K562 (cell line): ENCODE measurements around the gene NPC1L1. TPM values are rescaled to one million over a fixed set of nuclear protein-coding genes. Genes with fewer than 3 reads are reported as not detected.
A peak's percentile ranks its signal among the peaks of the same experiment; 100 is the strongest.

Experiments
- AFF4 ChIP-seq: sonication (generic); formaldehyde crosslinking; IDR thresholded peaks from 2 replicates; pipeline ENCODE4 v1.8.0; 2023; ENCODE audit warnings: mild to moderate bottlenecking, missing genetic modification reagents
- DACH1 ChIP-seq: fragments of 450-650 bp; IDR thresholded peaks from 2 replicates; pipeline ENCODE4 v1.6.1; 2018; ENCODE audit not compliant: partially characterized antibody
- EP300 ChIP-seq: IDR thresholded peaks from 2 replicates; pipeline ENCODE4 v1.6.1; 2012; ENCODE audit warnings: low read length, improper control_type of control experiment
- KHSRP ChIP-seq: fragments of 450-650 bp; IDR thresholded peaks from 2 replicates; pipeline ENCODE4 v1.6.1; 2017
- REST ChIP-seq, 2 experiments: fragments of 450-650 bp; formaldehyde crosslinking in 1 of 2; IDR thresholded peaks; 2 replicates each; pipeline versions ENCODE4 v1.4.0 to v1.6.1; 2014 to 2020; ENCODE audit warnings: mild to moderate bottlenecking in 2 of 2, borderline replicate concordance in 1 of 2, low read depth in 1 of 2
- SIRT6 ChIP-seq: IDR thresholded peaks from one replicate; pipeline ENCODE4 v1.6.1; 2012; ENCODE audit warnings: low read depth, mild to moderate bottlenecking, control low read depth, inconsistent platforms, low read length, moderate library complexity
- SMARCB1 ChIP-seq: IDR thresholded peaks from 2 replicates; pipeline ENCODE4 v1.6.1; 2011; ENCODE audit warnings: improper control_type of control experiment, low read depth; ENCODE audit not compliant: insufficient read length
- USF1 ChIP-seq: sonication (generic); formaldehyde crosslinking; IDR thresholded peaks from 2 replicates; pipeline ENCODE4 v1.9.0; 2022; ENCODE audit warnings: mild to moderate bottlenecking, missing genetic modification reagents
- ZNF592 ChIP-seq: fragments of 450-650 bp; IDR thresholded peaks from 2 replicates; pipeline ENCODE4 v1.6.1; 2017; ENCODE audit warnings: antibody characterized with exemption, mild to moderate bottlenecking
- polyA plus RNA-seq, 8 experiments: library from polyadenylated mRNA; depleted of rRNA in 4 of 8; stranded (reverse) in 5 of 8; unstranded in 3 of 8; fragments of >200 nt; fragmentation: Nextera tagmentation in 2 of 8; fragmentation: Illumina TruSeq in 1 of 8; extraction: Ambion mirVana in 2 of 8; extraction: Trizol in 1 of 8; gene quantifications; 2 replicates each; pipeline versions ENCODE4 v1.2.1 to v1.2.3, GENCODE V29; 2011 to 2014; ENCODE audit warnings: inconsistent platforms in 1 of 8, missing spikeins in 1 of 8
- total RNA-seq, 7 experiments: library from RNA; depleted of rRNA in 6 of 7; stranded (reverse); fragments of >200 nt in 6 of 7; fragmentation: Illumina TruSeq in 2 of 7; extraction: Trizol in 2 of 7; gene quantifications; 2 replicates each; pipeline versions ENCODE4 v1.2.1 to v1.2.3, GENCODE V29; 2011 to 2021; ENCODE audit warnings: low replicate concordance in 1 of 7

Gene NPC1L1
- total and polyA plus RNA-seq, 9 of the 15 experiments (the other 6 are each of a cell fraction or from before 2014, with no cell fraction given) = 0.01 to 0.18 (median 0.07) TPM; not detected in 4

GRCh38 chr7:44565097-44565794, 24.1 kb upstream of the NPC1L1 start (continued):
- TF ChIP-seq SMARCB1 = no peak
- TF ChIP-seq AFF4 (CRISPR knock-in tag) = no peak
- TF ChIP-seq REST (IDR thresholded peaks at IDR 0.05; ENCODE audit: borderline replicate concordance) = peak; percentile 60; the same call in 1 of the 2 replicates
- TF ChIP-seq REST (CRISPR knock-in tag; IDR thresholded peaks at IDR 0.05; ENCODE audit: low read depth) = 0 out of 2 replicates have a peak, but pooled peaks have one; percentile 40
- no peak for TF ChIP-seq SIRT6
- peak; percentile 72 for TF ChIP-seq DACH1
- TF ChIP-seq USF1 (CRISPR knock-in tag) = 0 out of 2 replicates have a peak, but pooled peaks have one; percentile 17
- TF ChIP-seq KHSRP = no peak
- no peak; the same call in none of the 2 replicates for TF ChIP-seq ZNF592
- TF ChIP-seq EP300 = no peak
